ENCODE data around the gene CIAO2A. TPM values are rescaled to one million over a fixed set of nuclear protein-coding genes. Genes with fewer than 3 reads are reported as not detected.
A peak's percentile ranks its signal among the peaks of the same experiment; 100 is the strongest.
"Not testable (repeated sequence)": the region's sequence is repeated elsewhere in the genome, so short reads cannot be mapped to it uniquely, and the experiment has no call there.

The CIAO2A gene
- total RNA-seq, 4 donors from 2014 or later, result 22.9 to 46.9 (median 32.7) TPM

DNA sequence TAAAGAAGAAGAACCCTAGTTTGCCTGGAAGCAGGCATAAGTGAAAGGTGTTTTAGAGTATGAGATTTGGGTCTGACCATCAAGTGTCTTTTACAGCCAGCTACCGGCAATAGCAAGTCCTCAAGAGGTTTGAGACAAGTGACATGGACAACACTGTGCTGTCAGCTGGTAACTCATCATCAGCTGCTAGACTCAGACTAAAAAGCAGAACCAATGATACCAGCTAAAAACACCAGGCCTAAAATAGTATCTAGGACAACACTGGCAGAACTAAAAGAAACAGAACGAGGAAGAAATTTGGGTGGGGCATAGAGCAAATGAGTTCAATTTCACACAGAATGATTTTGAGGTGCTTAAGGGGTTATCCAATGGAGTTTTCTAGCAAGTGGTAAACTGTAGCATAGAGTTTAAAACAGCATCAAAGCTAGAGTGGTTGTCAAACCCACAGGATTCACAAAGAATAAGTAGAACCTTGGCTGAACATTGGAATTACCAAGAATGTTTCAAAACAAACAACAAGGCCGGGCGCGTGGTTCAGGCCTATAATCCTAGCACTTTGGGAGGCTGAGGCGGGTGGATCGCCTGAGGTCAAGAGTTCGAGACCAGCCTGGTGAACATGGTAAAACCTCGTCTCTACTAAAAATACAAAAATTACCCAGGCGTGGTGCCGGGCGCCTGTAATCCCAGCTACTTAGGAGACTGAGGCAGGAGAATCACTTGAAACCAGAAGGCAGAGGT, 3.9 kb downstream of the CIAO2A start:
- Histone ChIP-seq H3K36me3 (peaks cover 0 to 36% (median 0%) of the 10 kb centered on the region in 3 donors), H3K4me3 (no peak overlapping the region), H3K27ac (peak overlapping the region in 3 of 4 donors; percentile 58 to 67 (median 65)), H3K27me3 (no peaks in the 10 kb centered on the region), H3K4me1 (peaks cover 0 to 38% (median 18%) of the 10 kb centered on the region in 4 donors), H3K9me3 (no peaks in the 10 kb centered on the region)
- WGBS, 2 donors, result 67 to 84% methylated on average over 12 of the region's 12 CpGs
- DNase-seq (ENCODE audit: low spot score in 2 of 2), result no peak
- TF ChIP-seq, protein P1, sequence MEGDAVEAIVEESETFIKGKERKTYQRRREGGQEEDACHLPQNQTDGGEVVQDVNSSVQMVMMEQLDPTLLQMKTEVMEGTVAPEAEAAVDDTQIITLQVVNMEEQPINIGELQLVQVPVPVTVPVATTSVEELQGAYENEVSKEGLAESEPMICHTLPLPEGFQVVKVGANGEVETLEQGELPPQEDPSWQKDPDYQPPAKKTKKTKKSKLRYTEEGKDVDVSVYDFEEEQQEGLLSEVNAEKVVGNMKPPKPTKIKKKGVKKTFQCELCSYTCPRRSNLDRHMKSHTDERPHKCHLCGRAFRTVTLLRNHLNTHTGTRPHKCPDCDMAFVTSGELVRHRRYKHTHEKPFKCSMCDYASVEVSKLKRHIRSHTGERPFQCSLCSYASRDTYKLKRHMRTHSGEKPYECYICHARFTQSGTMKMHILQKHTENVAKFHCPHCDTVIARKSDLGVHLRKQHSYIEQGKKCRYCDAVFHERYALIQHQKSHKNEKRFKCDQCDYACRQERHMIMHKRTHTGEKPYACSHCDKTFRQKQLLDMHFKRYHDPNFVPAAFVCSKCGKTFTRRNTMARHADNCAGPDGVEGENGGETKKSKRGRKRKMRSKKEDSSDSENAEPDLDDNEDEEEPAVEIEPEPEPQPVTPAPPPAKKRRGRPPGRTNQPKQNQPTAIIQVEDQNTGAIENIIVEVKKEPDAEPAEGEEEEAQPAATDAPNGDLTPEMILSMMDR (IDR thresholded peaks at IDR 0.05), result no peak
- peak in 1 of 2 donors; percentile 52 for TF ChIP-seq EP300 (IDR thresholded peaks at IDR 0.05)
- TF ChIP-seq POLR2A (IDR thresholded peaks at IDR 0.05), result no peak

DNA sequence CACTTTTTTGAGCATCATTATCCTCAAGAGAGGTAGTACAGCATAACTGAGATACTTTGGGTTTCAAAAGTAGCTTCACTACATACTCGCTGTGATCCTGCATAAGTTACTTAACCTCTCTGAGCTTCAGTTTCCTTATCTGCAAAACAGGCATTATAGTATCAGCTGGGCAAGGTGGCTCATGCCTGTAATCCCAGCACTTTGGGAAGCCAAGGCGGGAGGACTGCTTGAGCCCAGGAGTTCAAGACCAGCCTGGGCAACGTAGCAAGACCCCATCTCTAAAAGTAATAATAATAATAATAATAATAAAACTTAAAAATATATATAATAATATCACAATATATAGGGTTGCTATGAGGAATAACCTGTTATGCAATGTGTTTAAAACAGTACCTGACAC, 10.9 kb downstream of the CIAO2A start:
- peaks cover 0 to 87% (median 0%) of the 10 kb centered on the region in 3 donors for H3K36me3 ChIP-seq
- no peak overlapping the region for H3K27ac ChIP-seq
- TF ChIP-seq, protein P1 (IDR thresholded peaks at IDR 0.05), result no peak
- TF ChIP-seq EP300 (IDR thresholded peaks at IDR 0.05), result no peak
- no peak for TF ChIP-seq POLR2A (IDR thresholded peaks at IDR 0.05)
- no peak overlapping the region for H3K4me3 ChIP-seq
- no peaks in the 10 kb centered on the region for H3K9me3 ChIP-seq
- no peaks in the 10 kb centered on the region for H3K27me3 ChIP-seq
- 67 to 95% methylated on average over 3 of the region's 3 CpGs for WGBS, 2 donors
- no peak for DNase-seq (ENCODE audit: low spot score in 2 of 2)
- no peaks in the 10 kb centered on the region for H3K4me1 ChIP-seq

DNA sequence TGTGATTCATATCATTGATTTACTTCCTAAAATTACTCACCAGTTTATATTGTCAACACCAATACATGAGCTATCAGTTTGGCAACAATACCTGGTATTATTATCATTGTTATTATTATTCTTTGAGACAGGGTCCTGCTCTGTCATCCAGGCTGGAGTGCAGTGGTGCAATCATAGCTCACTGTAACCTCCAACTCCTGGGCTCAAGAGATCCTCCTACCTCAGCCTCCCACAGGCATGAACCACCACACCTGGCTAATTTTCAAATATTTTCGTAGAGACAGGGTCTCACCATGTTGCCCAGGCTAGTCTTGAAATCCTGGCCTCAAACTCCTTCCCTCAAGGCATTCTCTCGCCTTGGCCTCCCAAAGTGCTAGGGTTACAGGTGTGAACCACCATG, 20.1 kb downstream of the CIAO2A start:
- DNase-seq (ENCODE audit: low spot score in 2 of 2); H3K9me3 ChIP-seq; H3K4me3 ChIP-seq; H3K27me3 ChIP-seq; H3K27ac ChIP-seq: not testable (repeated sequence)
- H3K4me1 ChIP-seq, result peaks cover 0 to 30% (median 12%) of the 10 kb centered on the region in 4 donors
- H3K36me3 ChIP-seq, result peaks cover 0 to 47% (median 0%) of the 10 kb centered on the region in 3 donors
- 95 to 100% methylated on average over 2 of the region's 2 CpGs for WGBS, 2 donors

DNA sequence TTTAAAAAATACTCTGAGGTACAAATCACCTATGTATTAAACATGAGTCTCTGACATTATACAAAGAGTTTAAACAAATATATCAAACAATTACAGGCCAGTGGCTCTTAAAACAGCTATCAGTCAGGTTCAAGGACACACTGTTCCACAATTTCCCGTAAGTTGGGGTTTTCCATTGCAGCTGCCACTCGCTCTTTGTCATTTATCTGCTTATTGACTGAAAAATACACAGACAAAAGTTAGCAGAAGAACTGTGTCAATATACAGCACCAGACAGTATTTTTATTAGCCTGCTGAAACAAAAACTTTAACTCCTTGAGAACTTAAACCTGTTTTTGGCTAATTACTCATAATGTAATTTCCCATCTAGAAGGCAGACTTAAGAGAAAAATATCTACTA, 20.8 kb downstream of the CIAO2A start:
- 94 to 97% methylated on average over 2 of the region's 2 CpGs for WGBS, 2 donors

DNA sequence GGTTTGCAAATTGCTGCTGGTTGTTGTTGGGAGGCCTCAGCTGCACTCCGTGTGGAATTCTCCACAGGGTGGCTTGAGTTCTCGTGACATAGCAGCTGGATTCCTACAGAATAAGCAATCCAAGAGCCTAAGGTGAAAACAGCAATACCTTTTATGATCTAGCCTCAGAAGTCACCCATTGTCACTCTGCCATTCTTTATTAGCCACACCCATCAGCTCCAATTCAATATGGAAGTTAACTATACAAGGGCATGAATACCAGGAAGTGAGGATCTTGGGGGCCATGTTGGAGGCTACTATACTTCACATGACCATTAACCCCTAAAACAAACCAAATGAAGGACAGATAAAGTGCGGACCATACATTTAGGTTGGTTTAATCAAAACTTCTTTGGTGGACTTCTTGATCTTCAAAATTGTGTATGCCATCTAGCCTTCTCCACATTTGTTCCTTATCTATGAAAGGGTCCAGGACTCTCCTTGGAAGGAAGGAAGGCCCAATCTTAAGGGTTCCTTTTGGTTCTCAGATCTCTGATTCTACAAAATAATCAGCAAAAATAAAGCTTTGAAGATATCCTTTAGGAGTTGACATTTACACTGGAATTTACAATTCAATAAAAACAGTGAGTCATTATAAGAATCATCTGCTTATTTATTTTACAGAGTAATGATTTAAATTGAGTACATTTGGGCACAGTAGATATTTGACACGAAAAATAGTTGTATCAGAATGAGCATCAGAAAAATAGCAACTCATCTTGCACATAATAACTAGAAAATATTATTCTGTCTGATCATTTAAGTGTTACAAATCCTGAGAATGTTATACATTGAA, 21.5 kb downstream of the CIAO2A start:
- H3K27me3 ChIP-seq, result no peaks in the 10 kb centered on the region
- peaks cover 0 to 36% (median 14%) of the 10 kb centered on the region in 4 donors for H3K4me1 ChIP-seq
- TF ChIP-seq EP300 (IDR thresholded peaks at IDR 0.05), result no peak
- no peak for TF ChIP-seq POLR2A (IDR thresholded peaks at IDR 0.05)
- TF ChIP-seq, protein P1 (IDR thresholded peaks at IDR 0.05), result no peak
- peak overlapping the region in 3 of 4 donors; percentile 58 to 90 (median 74) for H3K27ac ChIP-seq
- no peak overlapping the region for H3K4me3 ChIP-seq
- 82 to 88% methylated on average over 4 of the region's 4 CpGs for WGBS, 2 donors
- H3K9me3 ChIP-seq, result no peaks in the 10 kb centered on the region
- H3K36me3 ChIP-seq, result peaks cover 0 to 42% (median 0%) of the 10 kb centered on the region in 3 donors
- DNase-seq (ENCODE audit: low spot score in 2 of 2), result no peak

More for the DNA sequence above, 20.8 kb downstream of the CIAO2A start:
- no peak overlapping the region for H3K4me3 ChIP-seq
- no peaks in the 10 kb centered on the region for H3K27me3 ChIP-seq
- no peak for DNase-seq (ENCODE audit: low spot score in 2 of 2)
- H3K9me3 ChIP-seq, result no peaks in the 10 kb centered on the region
- peaks cover 0 to 42% (median 0%) of the 10 kb centered on the region in 3 donors for H3K36me3 ChIP-seq
- H3K27ac ChIP-seq, result no peak overlapping the region
- TF ChIP-seq, protein P1 (IDR thresholded peaks at IDR 0.05), result no peak
- TF ChIP-seq POLR2A (IDR thresholded peaks at IDR 0.05) (no peak), EP300 (IDR thresholded peaks at IDR 0.05) (no peak)
- peaks cover 0 to 30% (median 12%) of the 10 kb centered on the region in 4 donors for H3K4me1 ChIP-seq

Data from tibial nerve (tissue), 4 donors.